ENCODE results near the gene TNS3. TPM values are rescaled to one million over a fixed set of nuclear protein-coding genes. Genes with fewer than 3 reads are reported as not detected.
A peak's percentile ranks its signal among the peaks of the same experiment; 100 is the strongest.
"Not testable (repeated sequence)": the region's sequence is repeated elsewhere in the genome, so short reads cannot be mapped to it uniquely, and the experiment has no call there.

TNS3 gene
- total RNA-seq, 1 donor from 2014 or later = 426 TPM

DNA sequence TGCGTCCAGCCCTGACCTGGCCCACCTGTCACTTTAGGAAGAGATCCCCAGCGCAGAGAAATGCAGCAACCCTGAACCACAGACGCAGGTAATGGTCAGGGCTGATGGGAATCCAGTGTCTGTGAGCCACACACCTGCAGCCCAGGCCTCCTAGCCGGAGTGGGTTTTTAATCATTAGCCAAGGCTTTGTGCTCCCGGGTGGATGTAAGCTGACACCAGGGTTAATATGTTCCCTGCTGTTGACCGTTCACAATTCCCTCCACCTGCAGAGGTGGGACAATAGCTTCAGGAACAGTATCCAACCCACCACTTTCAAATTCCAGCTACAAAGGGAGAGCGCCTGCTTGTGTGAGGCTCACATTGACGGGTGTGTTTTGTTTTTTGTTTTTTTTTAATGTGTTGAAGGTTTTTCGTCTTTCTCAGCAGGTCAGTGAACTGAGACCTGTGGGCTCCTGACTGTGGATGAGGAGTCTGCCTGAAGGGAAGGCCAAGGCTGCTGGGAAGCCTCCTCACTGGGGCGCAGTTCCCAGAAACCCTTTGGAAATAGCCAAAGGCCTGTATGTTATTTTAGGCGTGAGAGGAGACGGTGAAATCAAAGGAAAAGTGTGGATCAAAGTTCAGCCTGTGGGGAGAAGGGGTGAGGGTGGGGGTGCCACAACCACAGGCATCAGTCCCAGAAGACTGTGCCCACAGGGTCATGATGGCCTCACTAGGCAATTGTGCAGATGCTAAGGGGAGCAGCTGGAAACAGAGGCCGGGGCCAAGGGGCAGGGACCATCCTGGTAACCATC lies 111.1 kb downstream of the TNS3 start:
- Mint-ChIP-seq H3K4me1 (ENCODE audit: low read depth) (peaks cover 48% of the 10 kb centered on the region), H3K27ac (ENCODE audit: unreplicated experiment) (peak overlapping the region; percentile 82), H3K4me3 (ENCODE audit: unreplicated experiment) (no peak overlapping the region), H3K9me3 (ENCODE audit: low read depth) (no peaks in the 10 kb centered on the region), H3K36me3 (ENCODE audit: low read depth) (peaks cover 22% of the 10 kb centered on the region), H3K27me3 (ENCODE audit: low read depth) (no peaks in the 10 kb centered on the region)
- TF ChIP-seq, protein P1, sequence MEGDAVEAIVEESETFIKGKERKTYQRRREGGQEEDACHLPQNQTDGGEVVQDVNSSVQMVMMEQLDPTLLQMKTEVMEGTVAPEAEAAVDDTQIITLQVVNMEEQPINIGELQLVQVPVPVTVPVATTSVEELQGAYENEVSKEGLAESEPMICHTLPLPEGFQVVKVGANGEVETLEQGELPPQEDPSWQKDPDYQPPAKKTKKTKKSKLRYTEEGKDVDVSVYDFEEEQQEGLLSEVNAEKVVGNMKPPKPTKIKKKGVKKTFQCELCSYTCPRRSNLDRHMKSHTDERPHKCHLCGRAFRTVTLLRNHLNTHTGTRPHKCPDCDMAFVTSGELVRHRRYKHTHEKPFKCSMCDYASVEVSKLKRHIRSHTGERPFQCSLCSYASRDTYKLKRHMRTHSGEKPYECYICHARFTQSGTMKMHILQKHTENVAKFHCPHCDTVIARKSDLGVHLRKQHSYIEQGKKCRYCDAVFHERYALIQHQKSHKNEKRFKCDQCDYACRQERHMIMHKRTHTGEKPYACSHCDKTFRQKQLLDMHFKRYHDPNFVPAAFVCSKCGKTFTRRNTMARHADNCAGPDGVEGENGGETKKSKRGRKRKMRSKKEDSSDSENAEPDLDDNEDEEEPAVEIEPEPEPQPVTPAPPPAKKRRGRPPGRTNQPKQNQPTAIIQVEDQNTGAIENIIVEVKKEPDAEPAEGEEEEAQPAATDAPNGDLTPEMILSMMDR (IDR thresholded peaks at IDR 0.05) = no peak
- DNase-seq (ENCODE audit: low spot score) = no peak

DNA sequence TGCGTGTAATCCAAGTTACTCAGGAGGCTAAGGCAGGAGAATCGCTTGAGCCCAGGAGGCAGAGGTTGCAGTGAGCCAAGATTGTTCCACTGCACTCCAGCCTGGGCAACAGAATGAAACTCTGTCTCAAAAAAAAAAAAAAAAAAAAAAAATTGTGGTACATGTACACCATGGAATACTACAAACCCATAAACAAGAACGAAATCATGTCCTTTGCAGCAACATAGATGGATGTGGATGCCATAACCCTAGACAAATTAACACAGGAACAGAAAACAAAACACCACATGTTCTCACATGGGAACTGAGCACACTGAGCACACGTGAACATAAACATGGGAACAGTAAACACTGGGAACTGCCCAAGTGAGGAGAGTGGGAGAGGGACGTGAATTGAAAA lies 112.1 kb downstream of the TNS3 start:
- H3K4me1 Mint-ChIP-seq (ENCODE audit: low read depth) = peaks cover 54% of the 10 kb centered on the region
- not testable (repeated sequence) for H3K9me3 Mint-ChIP-seq (ENCODE audit: low read depth); H3K4me3 Mint-ChIP-seq (ENCODE audit: unreplicated experiment); H3K27me3 Mint-ChIP-seq (ENCODE audit: low read depth); DNase-seq (ENCODE audit: low spot score)
- peaks cover 28% of the 10 kb centered on the region for H3K36me3 Mint-ChIP-seq (ENCODE audit: low read depth)
- peak overlapping the region; percentile 74 for H3K27ac Mint-ChIP-seq (ENCODE audit: unreplicated experiment)

GRCh38 chr7:47466832-47467231 lies 115.1 kb downstream of the TNS3 start:
- DNase-seq (ENCODE audit: low spot score) = no peak
- H3K4me3 Mint-ChIP-seq (ENCODE audit: unreplicated experiment) = no peak overlapping the region
- peak overlapping the region; percentile 73 for H3K27ac Mint-ChIP-seq (ENCODE audit: unreplicated experiment)
- no peaks in the 10 kb centered on the region for H3K9me3 Mint-ChIP-seq (ENCODE audit: low read depth)
- H3K4me1 Mint-ChIP-seq (ENCODE audit: low read depth) = peaks cover 59% of the 10 kb centered on the region
- no peaks in the 10 kb centered on the region for H3K27me3 Mint-ChIP-seq (ENCODE audit: low read depth)
- peaks cover 40% of the 10 kb centered on the region for H3K36me3 Mint-ChIP-seq (ENCODE audit: low read depth)
- TF ChIP-seq, protein P1 (IDR thresholded peaks at IDR 0.05) = no peak

DNA sequence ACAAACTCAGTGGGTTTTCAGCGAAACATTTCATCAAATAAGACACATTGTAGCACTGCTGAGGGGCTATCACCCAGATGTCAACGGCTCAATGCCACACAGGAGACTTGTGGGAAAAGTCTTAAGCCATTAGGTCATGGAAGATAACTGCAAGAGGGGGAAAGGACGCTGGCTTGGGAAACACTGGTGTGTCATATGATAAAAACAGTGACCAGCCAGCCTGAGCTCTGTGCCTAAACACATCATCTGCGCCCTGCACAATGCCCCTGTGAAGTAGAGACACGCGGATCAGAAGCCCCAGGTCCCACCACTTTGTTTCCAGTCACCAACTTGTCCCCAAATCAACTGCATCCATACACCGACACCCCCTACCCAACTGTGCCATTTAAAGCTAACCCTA lies 116.7 kb downstream of the TNS3 start:
- TF ChIP-seq, protein P1 (IDR thresholded peaks at IDR 0.05) = no peak
- H3K27me3 Mint-ChIP-seq (ENCODE audit: low read depth) = no peaks in the 10 kb centered on the region
- peaks cover 60% of the 10 kb centered on the region for H3K4me1 Mint-ChIP-seq (ENCODE audit: low read depth)
- no peaks in the 10 kb centered on the region for H3K9me3 Mint-ChIP-seq (ENCODE audit: low read depth)
- DNase-seq (ENCODE audit: low spot score) = no peak
- H3K36me3 Mint-ChIP-seq (ENCODE audit: low read depth) = peaks cover 32% of the 10 kb centered on the region
- no peak overlapping the region for H3K4me3 Mint-ChIP-seq (ENCODE audit: unreplicated experiment)
- peak overlapping the region; percentile 76 for H3K27ac Mint-ChIP-seq (ENCODE audit: unreplicated experiment)

DNA sequence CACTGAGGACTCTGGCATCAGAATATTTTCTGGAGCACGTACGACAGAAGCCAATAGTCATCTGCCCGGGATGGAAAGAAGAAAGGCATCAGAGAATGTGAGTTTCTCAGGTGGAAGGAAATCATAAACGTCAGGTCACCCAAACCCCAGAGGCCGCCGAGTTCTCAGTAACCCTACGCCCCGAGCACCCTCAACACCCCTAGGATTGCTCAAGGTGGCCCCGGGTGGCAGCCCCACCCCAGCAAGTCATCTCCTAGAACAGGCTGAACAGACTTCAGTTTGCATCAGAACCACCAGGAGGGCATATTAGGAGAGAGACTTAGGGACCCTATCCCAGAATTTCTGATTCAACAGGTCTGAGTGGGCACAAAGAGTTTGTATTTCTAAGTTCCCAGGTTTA lies 117.6 kb downstream of the TNS3 start:
- Mint-ChIP-seq H3K4me3 (ENCODE audit: unreplicated experiment) (no peak overlapping the region), H3K9me3 (ENCODE audit: low read depth) (no peaks in the 10 kb centered on the region), H3K36me3 (ENCODE audit: low read depth) (peaks cover 30% of the 10 kb centered on the region), H3K27ac (ENCODE audit: unreplicated experiment) (no peak overlapping the region), H3K4me1 (ENCODE audit: low read depth) (peaks cover 62% of the 10 kb centered on the region), H3K27me3 (ENCODE audit: low read depth) (no peaks in the 10 kb centered on the region)
- DNase-seq (ENCODE audit: low spot score) = no peak
- TF ChIP-seq, protein P1 (IDR thresholded peaks at IDR 0.05) = no peak

DNA sequence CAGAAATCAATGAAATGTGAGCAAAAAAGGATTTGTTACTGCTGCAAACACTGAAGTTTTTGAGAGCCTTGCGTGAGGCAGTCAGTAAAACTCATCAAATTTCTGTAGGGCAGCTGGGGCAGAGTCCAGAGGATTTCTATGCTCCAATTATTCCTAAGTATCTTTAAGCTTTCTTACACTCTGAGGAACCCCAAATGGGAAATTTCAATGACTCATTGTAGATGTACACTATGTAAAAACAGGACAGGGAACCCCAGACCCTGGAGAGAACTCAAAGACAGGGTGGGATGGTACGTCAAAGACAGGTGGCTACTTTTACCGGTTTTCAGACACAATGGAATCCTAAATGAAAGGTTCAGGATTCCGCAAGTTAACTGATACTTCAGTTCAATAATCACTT lies 120.2 kb downstream of the TNS3 start:
- Mint-ChIP-seq H3K36me3 (ENCODE audit: low read depth) (peaks cover 25% of the 10 kb centered on the region), H3K27ac (ENCODE audit: unreplicated experiment) (peak overlapping the region; percentile 84), H3K4me1 (ENCODE audit: low read depth) (peaks cover 70% of the 10 kb centered on the region), H3K4me3 (ENCODE audit: unreplicated experiment) (no peak overlapping the region), H3K9me3 (ENCODE audit: low read depth) (no peaks in the 10 kb centered on the region), H3K27me3 (ENCODE audit: low read depth) (no peaks in the 10 kb centered on the region)
- no peak for DNase-seq (ENCODE audit: low spot score)
- TF ChIP-seq, protein P1 (IDR thresholded peaks at IDR 0.05) = no peak

Measured in chondrocyte (in vitro differentiated cells).